DOHH2 (cell line): Measurements from ENCODE around the gene RGS7.
A peak's percentile ranks its signal among the peaks of the same experiment; 100 is the strongest.

ENCODE experiments used
- CTCF ChIP-seq: fragments of 200-600 bp; sonication (generic); IDR thresholded peaks from one replicate; pipeline ENCODE4 v1.5.1; 2014; ENCODE audit warnings: antibody characterized with exemption, mild to moderate bottlenecking, low read depth, low read length; ENCODE audit not compliant: poor library complexity, severe bottlenecking
- EZH2phosphoT487 ChIP-seq: fragments of 200-600 bp; sonication (generic); IDR thresholded peaks from 2 replicates; pipeline ENCODE4 v1.6.1; 2017; ENCODE audit warnings: borderline replicate concordance, mild to moderate bottlenecking, antibody characterized with exemption, low read length, moderate library complexity, mixed read lengths

GRCh38 chr1:240831922-240832321 is 525.1 kb downstream of the RGS7 start:
- TF ChIP-seq CTCF = peak; percentile 48
- no peak for TF ChIP-seq EZH2phosphoT487
